ENCODE measurements around the gene TCF12.

Gene TCF12

GRCh38 chr15:56956538-56956937 is 38.1 kb downstream of the TCF12 start:
- TF ChIP-seq CTCF (IDR thresholded peaks at IDR 0.05; ENCODE audit: insufficient read depth, low read length, missing control alignments): no peak
- no peak for DNase-seq (ENCODE audit: low read depth, low spot score)
- CTCF ChIA-PET: no interaction called here
- POLR2A ChIA-PET: no interaction called here
- no peak overlapping the region for H3K4me3 ChIP-seq (ENCODE audit: low read depth, low read length)

- CTCF ChIA-PET: no interaction called here
- DNase-seq (ENCODE audit: low read depth, low spot score): no peak
- H3K4me3 ChIP-seq (ENCODE audit: low read depth, low read length): no peak overlapping the region
- POLR2A ChIA-PET: no interaction called here
- TF ChIP-seq CTCF (IDR thresholded peaks at IDR 0.05; ENCODE audit: insufficient read depth, low read length, missing control alignments): no peak
Observed at GRCh38 chr15:56957812-56958406, 39.5 kb downstream of the TCF12 start.

GRCh38 chr15:56959318-56959648 is 40.8 kb downstream of the TCF12 start:
- no peak overlapping the region for H3K4me3 ChIP-seq (ENCODE audit: low read depth, low read length)
- DNase-seq (ENCODE audit: low read depth, low spot score): no peak
- POLR2A ChIA-PET: no interaction called here
- CTCF ChIA-PET: no interaction called here
- TF ChIP-seq CTCF (IDR thresholded peaks at IDR 0.05; ENCODE audit: insufficient read depth, low read length, missing control alignments): no peak

- no peak for DNase-seq (ENCODE audit: low read depth, low spot score)
- POLR2A ChIA-PET: no interaction called here
- CTCF ChIA-PET: no interaction called here
- no peak overlapping the region for H3K4me3 ChIP-seq (ENCODE audit: low read depth, low read length)
- no peak for TF ChIP-seq CTCF (IDR thresholded peaks at IDR 0.05; ENCODE audit: insufficient read depth, low read length, missing control alignments)
Observed at GRCh38 chr15:56960116-56960515, 41.7 kb downstream of the TCF12 start.

GRCh38 chr15:56963126-56963525 is 44.7 kb downstream of the TCF12 start:
- no peak for TF ChIP-seq CTCF (IDR thresholded peaks at IDR 0.05; ENCODE audit: insufficient read depth, low read length, missing control alignments)
- POLR2A ChIA-PET: no interaction called here
- CTCF ChIA-PET: interaction anchor here (0.8 to 1.3 kb wide), 2 partner anchors 184 to 250 kb away, joined by 4 read pairs; no protein-coding TSS in a partner anchor
- DNase-seq (ENCODE audit: low read depth, low spot score): no peak
- no peak overlapping the region for H3K4me3 ChIP-seq (ENCODE audit: low read depth, low read length)

GRCh38 chr15:56963710-56964109 is 45.3 kb downstream of the TCF12 start:
- TF ChIP-seq CTCF (IDR thresholded peaks at IDR 0.05; ENCODE audit: insufficient read depth, low read length, missing control alignments): no peak
- POLR2A ChIA-PET: interaction anchor here (1.0 kb wide), 1 partner anchor 25 kb away, joined by 3 read pairs; no protein-coding TSS in a partner anchor
- CTCF ChIA-PET: interaction anchor here (1.2 to 1.4 kb wide), 3 partner anchors 9 to 183 kb away, joined by 4 to 5 read pairs (median 5); no protein-coding TSS in a partner anchor
- H3K4me3 ChIP-seq (ENCODE audit: low read depth, low read length): no peak overlapping the region
- DNase-seq (ENCODE audit: low read depth, low spot score): no peak
